HG02885 (cell line): ENCODE measurements around the gene OR6A2.
A peak's percentile ranks its signal among the peaks of the same experiment; 100 is the strongest.

Source experiments
- ATAC-seq: cut with Tn5 transposase; IDR thresholded peaks from one replicate; pipeline ENCODE4 v1.9.1; 2021; ENCODE audit warnings: mild to moderate bottlenecking; ENCODE audit not compliant: unreplicated experiment, poor library complexity

Gene OR6A2

GRCh38 chr11:6771926-6772893, 27.3 kb downstream of the OR6A2 start, which contains the start of gene OR2AG2:
OR2AG2 (minus strand) TSS chr11:6771976; CDS start chr11:6768957, 3,019 bp downstream.
- ATAC-seq = peak; percentile 97

DNA sequence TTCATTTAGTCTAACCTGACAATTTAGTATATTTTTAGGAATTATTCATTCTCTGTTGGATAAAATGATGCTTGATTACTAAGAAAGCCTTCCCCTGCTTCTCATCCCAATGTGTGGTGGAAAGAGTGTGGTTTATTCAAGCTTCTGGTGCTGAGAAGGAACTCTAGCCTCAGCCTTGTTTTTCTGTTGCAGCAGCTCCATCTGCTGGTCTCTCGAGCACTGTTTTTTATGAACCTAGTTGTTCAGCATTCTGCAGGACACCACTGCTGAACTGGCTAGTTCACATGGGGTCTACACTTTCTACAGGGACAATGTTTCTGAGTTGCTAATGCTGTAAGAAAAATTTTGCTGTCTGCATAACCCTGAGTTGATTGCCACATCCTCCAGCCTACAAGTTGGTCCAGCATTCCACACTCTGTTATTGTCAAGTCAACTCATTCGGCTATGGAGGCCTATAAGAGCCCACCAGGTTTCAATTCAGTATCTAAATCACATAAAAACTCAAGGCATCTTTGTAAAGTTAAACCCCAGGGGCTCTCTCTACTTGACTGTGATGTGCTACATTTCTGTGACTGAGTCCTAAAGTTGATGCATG, 42.0 kb downstream of the OR6A2 start:
- ATAC-seq = peak; percentile 82

DNA sequence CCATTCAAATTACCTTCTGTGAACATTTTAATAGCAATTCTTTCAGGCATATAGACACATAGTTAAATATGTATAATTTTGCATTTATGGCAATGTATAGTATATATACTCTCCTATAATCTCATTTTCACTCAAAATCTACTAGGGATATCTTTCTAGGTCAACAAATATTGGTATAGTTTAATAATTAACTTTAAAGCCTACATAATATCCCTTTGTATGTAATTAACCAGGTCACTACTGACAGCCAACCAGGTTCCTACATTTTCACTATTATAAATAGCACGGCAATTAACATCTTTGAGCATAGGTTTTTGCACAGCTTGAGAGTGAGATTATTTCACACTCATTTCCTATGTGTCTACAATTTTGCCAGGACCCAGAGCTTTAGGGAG, 43.5 kb downstream of the OR6A2 start:
- ATAC-seq = no peak

- ATAC-seq = no peak
Measured at GRCh38 chr11:6755303-6755952, 44.1 kb downstream of the OR6A2 start.

- no peak for ATAC-seq
Measured at GRCh38 chr11:6747097-6747668, 52.3 kb downstream of the OR6A2 start.

- ATAC-seq = no peak
Measured at GRCh38 chr11:6746626-6747025, 52.9 kb downstream of the OR6A2 start.

DNA sequence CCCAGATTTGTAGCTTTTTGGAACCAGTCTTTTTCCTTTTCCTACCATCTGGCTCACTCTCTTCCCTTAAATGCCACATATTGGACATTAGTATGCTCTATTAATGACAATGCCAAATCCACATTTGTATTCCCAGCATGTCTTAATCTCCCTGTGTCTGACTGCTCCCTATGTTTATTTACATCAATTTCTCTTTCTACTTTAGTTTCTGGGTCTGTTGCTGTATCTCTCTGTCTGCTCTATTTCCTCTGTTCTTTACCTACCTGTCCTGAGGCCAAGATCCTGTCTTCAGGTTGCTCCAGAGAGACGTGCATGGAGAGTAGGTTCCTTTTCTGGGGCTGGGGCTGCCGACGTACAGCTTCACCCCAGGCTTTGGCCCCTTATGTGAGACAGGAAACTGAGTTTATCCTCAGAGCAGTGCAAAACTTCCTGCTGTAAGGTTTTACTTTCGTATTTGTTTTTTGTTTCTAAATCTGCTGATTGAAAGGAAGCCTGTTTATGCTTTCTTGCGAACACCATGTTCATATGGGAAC, 53.3 kb downstream of the OR6A2 start:
- ATAC-seq = peak; percentile 79

DNA sequence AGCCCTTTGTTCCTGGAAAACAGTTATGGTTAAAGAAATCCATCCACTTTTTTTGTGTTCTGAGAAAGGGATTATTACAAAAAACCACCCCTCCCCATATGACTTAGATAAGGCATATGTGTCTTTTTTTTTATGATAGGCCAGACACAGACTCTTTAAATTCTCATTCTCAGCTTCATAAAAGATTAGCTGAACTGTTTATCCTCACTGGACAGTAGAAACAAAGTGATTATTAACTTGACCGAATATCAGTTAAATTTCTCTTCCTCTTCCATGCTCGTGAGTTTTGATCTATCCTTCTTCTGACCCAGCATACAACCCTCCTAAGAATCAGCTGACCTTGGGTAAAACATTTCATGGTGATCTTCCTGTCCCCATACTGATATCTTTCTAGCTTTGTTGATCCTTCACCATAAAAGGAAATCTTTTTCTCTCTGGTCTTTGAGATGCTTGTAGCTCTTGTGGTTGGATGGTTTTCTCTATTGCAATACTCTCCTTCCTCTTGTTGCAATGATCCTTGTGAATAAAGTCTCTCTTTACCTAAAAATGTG, 53.9 kb downstream of the OR6A2 start:
- ATAC-seq = peak; percentile 59

GRCh38 chr11:6745018-6745417, 54.5 kb downstream of the OR6A2 start:
- no peak for ATAC-seq

- ATAC-seq = no peak
Measured at GRCh38 chr11:6742260-6742659, 57.2 kb downstream of the OR6A2 start.
